PC-3 (cell line): Measurements from ENCODE around the gene CPLX3.

Source experiments
- EZH2 ChIP-seq: fragments of 300-600 bp; sonication (generic); IDR thresholded peaks from one replicate; pipeline ENCODE4 v1.6.1; 2017; ENCODE audit warnings: antibody characterized with exemption, mild to moderate bottlenecking, low read length; ENCODE audit not compliant: unreplicated experiment
- TF ChIP-seq, protein P1 (sequence below): fragments of 300-600 bp; sonication (generic); conservative IDR thresholded peaks from 2 replicates; pipeline ENCODE4 v1.5.1; 2017; ENCODE audit warnings: antibody characterized with exemption, low read depth, mild to moderate bottlenecking, low read length

- TF ChIP-seq, protein P1, sequence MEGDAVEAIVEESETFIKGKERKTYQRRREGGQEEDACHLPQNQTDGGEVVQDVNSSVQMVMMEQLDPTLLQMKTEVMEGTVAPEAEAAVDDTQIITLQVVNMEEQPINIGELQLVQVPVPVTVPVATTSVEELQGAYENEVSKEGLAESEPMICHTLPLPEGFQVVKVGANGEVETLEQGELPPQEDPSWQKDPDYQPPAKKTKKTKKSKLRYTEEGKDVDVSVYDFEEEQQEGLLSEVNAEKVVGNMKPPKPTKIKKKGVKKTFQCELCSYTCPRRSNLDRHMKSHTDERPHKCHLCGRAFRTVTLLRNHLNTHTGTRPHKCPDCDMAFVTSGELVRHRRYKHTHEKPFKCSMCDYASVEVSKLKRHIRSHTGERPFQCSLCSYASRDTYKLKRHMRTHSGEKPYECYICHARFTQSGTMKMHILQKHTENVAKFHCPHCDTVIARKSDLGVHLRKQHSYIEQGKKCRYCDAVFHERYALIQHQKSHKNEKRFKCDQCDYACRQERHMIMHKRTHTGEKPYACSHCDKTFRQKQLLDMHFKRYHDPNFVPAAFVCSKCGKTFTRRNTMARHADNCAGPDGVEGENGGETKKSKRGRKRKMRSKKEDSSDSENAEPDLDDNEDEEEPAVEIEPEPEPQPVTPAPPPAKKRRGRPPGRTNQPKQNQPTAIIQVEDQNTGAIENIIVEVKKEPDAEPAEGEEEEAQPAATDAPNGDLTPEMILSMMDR, result no peak
- TF ChIP-seq EZH2, result no peak
These were observed 41.1 kb downstream of the CPLX3 start for GRCh38 chr15:74867466-74868038.
